HFF-Myc (cell line): ENCODE results near the gene AGAP1.

Experiments used
- DNase-seq: peaks from one replicate; pipeline ENCODE4 v3.0.0-alpha.2; 2011; ENCODE audit warnings: low read depth; ENCODE audit errors: extremely low read depth
- H3K4me3 ChIP-seq: replicated peaks from 2 replicates; pipeline ENCODE4 v1.5.1; 2011; ENCODE audit warnings: low read depth, mild to moderate bottlenecking, control low read depth, low read length
- TF ChIP-seq, protein P1 (sequence below): IDR thresholded peaks from 2 replicates; pipeline ENCODE4 v1.5.1; 2012; ENCODE audit warnings: mild to moderate bottlenecking, low read depth, low read length, control low read depth; ENCODE audit errors: missing control alignments

The AGAP1 gene

DNA sequence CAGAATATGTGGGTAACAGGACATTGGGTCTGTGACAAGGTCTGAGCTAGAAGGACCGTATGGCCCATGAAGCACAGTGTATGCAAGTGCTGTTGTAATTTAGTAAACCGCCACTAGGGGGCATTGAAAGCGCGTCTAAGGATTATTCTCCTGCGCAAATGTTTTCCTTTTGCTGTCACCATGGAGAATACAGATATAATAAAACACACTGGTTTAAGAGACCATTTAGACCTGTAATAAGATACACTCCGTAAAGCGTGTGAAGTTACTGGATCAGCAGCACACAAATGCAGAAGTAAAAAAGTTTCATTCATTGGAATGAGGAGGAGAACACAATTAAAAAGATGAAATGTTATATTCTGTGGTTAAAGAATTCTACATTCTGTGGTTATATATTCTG is 272.4 kb downstream of the AGAP1 start:
- TF ChIP-seq, protein P1, sequence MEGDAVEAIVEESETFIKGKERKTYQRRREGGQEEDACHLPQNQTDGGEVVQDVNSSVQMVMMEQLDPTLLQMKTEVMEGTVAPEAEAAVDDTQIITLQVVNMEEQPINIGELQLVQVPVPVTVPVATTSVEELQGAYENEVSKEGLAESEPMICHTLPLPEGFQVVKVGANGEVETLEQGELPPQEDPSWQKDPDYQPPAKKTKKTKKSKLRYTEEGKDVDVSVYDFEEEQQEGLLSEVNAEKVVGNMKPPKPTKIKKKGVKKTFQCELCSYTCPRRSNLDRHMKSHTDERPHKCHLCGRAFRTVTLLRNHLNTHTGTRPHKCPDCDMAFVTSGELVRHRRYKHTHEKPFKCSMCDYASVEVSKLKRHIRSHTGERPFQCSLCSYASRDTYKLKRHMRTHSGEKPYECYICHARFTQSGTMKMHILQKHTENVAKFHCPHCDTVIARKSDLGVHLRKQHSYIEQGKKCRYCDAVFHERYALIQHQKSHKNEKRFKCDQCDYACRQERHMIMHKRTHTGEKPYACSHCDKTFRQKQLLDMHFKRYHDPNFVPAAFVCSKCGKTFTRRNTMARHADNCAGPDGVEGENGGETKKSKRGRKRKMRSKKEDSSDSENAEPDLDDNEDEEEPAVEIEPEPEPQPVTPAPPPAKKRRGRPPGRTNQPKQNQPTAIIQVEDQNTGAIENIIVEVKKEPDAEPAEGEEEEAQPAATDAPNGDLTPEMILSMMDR, result peak; percentile 75
- H3K4me3 ChIP-seq, result no peak overlapping the region
- peak; percentile 81 for DNase-seq

DNA sequence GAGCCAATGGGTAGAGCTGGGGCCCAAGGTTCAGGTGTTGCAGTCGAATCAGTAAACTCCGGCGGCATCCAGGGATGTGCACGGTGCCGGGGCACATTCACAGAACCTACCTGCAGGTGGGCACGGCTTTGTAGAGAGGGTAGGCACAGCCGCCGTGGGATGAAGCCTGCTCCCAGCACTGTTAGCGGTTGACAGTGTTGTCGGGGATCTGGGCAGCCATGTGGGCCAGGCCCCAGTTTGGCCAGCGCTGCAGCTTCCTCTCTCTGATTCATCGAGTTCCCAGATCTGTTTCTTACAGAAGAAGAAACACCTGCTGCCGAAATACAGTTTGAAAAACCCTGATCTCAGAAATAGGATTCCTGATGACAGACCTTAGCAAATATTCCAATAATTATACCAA is 274.8 kb downstream of the AGAP1 start:
- H3K4me3 ChIP-seq, result no peak overlapping the region
- TF ChIP-seq, protein P1, result no peak
- no peak for DNase-seq

DNA sequence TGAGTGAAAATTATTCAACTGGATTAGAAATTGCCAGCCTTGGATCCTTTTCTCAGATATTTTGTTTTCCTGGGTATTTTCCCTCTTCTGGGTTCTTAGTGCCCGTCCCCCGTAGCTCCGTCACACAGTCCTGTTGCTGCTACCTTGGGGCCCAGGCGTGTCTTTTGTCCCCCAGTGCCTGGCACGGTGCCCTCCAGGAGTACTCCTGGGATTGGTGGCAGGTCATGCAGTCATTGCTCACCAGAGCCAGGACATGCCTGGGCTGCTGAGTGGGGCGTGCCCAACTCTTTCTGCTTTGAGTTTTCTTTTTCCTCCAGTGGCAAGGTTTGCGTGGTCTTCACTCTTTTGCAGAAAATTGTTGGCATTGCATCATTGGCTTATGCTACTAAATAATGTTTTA is 275.2 kb downstream of the AGAP1 start:
- TF ChIP-seq, protein P1, result no peak

DNA sequence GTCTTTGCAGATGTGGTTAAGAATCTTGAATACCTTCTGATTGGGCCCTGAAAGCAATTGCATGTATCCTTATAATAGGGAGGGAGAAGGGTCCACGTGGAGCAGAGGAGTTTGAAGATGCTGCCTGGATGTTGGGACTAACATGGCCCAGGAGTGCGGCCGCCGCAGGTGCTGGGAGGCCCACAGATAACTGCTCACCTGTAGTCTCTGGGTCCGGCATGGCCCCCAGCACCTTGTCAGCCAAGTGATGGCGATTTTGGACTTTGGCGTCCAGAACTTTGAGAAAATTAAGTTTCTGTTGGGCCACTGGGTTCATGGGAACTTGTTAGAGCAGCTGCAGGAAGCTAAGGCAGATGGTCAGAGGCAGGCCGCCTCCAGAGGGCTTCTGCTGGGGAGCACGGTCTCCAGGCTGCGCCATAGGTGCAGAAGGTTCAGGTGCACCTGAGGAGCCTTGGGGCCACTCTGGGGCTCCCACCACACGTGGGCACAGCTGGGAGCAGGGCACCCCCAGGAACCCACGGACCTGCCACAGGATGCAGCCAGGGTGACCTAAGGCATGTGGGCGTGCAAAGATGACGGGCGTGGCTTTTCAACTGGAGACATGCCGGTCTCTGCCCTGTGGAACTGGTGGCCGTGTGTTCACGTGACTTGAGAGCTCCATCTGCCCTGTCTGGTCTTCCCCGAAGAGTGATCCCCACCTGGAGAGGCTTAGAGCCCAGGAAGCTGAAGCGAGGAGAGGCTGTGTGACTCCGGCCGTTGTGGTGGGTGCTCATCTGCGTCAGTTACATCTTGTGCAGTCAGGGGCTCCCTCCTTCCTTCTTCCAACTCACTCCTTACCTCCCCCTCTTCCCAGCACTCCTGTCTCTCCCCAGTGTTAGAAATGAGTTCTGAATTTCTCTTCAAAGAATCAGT is 277.3 kb downstream of the AGAP1 start:
- TF ChIP-seq, protein P1, result no peak
- H3K4me3 ChIP-seq, result no peak overlapping the region
- no peak for DNase-seq

More for the DNA sequence above, 275.2 kb downstream of the AGAP1 start:
- no peak for DNase-seq
- no peak overlapping the region for H3K4me3 ChIP-seq

DNA sequence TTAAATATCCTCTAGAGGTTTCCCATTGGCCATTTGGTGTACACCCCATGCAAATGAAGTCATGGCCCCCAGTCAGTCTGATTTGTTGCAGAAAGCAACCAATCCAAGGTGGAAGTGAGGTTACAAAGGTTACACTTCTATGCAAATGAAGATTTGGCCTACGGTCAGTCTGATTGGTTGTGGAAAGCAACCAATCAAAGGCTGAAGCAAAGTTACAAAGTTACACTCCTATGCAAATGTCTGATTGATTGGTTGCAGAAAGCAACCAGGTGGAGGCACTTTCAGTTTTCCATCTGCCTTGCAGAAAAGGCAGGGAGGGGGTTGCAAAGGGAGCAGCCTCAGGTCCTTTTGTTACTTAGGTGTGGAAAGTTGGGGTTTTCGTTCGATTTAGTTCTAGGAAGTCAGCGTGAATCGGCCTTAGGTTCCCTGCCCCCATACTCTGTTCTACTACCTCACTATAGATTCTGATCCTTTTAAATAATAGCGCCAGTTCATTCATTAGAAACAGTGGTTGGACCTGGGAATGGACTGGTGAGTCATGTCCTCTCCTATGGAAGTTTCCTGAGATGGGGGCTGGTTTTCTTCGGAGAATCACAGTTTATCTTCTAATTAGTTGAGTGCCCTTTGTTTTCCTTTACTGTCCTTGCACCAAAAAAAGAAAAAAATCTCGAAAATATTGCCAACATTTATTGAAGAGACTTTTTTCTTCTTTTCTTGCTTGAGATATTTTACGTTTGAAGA is 279.5 kb downstream of the AGAP1 start:
- DNase-seq, result no peak
- TF ChIP-seq, protein P1, result no peak
- H3K4me3 ChIP-seq, result no peak overlapping the region

DNA sequence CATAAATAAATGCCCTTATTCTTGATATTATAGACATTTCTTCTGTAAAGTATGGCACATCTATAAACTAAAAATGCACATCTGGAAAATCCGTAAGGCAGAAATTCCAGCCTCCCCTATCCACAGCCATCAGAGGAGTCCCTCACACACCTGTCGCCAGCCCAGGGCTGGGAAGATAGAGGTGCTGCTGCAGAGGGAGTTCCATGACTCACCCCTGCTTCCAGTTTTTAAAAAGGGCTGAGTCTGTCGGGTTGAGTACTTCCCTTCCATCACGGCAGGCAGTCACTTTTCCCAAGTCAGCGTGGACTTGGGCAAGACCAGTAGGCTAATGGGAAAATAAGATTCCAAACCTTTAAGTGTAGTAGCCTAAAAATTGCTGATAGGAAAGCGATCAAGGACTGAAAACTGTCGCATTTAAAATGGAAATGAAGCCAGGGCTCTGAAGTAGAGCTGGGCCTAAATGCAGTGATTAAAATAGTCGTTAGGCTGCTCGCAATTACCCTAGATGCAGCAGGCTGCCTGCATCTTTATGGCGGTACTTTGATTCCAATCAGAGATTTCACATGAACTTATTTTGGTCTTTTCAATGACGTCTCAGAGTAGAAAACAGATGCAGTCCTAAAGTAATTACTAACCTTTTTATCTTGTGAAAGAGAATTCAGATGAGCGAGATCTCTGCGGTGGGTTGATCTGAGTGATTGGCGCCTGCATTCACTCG is 280.5 kb downstream of the AGAP1 start:
- TF ChIP-seq, protein P1, result no peak
- H3K4me3 ChIP-seq, result no peak overlapping the region
- DNase-seq, result no peak
